Measurements from ENCODE around the gene IFT172.
A peak's percentile ranks its signal among the peaks of the same experiment; 100 is the strongest.
"Not testable (repeated sequence)": the region's sequence is repeated elsewhere in the genome, so short reads cannot be mapped to it uniquely, and the experiment has no call there.

The IFT172 gene, protein sequence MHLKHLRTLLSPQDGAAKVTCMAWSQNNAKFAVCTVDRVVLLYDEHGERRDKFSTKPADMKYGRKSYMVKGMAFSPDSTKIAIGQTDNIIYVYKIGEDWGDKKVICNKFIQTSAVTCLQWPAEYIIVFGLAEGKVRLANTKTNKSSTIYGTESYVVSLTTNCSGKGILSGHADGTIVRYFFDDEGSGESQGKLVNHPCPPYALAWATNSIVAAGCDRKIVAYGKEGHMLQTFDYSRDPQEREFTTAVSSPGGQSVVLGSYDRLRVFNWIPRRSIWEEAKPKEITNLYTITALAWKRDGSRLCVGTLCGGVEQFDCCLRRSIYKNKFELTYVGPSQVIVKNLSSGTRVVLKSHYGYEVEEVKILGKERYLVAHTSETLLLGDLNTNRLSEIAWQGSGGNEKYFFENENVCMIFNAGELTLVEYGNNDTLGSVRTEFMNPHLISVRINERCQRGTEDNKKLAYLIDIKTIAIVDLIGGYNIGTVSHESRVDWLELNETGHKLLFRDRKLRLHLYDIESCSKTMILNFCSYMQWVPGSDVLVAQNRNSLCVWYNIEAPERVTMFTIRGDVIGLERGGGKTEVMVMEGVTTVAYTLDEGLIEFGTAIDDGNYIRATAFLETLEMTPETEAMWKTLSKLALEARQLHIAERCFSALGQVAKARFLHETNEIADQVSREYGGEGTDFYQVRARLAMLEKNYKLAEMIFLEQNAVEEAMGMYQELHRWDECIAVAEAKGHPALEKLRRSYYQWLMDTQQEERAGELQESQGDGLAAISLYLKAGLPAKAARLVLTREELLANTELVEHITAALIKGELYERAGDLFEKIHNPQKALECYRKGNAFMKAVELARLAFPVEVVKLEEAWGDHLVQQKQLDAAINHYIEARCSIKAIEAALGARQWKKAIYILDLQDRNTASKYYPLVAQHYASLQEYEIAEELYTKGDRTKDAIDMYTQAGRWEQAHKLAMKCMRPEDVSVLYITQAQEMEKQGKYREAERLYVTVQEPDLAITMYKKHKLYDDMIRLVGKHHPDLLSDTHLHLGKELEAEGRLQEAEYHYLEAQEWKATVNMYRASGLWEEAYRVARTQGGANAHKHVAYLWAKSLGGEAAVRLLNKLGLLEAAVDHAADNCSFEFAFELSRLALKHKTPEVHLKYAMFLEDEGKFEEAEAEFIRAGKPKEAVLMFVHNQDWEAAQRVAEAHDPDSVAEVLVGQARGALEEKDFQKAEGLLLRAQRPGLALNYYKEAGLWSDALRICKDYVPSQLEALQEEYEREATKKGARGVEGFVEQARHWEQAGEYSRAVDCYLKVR (N-terminal part only)

DNA sequence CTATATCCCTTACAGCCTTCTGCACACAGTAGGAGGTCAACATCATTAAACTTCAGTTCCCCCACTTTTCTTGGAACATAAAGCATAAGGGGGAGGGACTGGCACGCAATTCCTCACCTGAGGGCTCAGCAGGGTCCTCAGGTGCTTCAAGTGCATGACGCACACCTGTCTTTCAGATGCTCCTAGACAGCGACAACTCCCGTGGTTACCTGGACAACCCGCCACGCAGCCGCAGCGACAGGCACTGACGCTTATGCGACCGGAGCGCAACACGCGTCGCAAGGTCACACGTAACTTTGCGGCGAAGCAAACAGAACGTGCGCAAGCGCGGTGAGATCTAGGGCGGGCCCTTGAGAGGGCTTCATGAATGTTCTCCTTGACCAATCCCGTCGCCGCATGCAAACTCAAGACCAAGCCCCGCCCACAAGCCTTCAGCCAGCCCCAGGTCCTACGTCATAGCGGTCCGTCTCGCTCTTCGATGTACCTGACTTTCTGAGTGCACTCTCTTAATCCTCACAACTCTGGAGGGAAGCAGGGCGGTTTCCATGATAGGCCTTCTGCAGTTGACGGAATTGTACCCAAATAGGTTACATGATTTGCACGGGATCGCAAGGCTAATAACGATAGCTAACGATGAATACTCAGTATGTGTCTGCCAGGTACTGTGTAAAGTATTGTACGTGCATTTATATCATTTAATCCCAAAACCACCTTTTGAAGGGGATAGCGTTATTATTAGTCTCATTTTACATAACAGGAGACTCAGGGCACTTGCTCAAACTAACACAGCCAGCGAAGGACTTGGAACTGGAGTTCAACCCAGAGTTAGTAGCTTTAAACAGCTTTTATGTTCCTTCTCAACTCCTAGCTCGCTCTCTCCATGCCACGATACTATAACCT, at the start of gene IFT172:
IFT172 (minus strand) TSS at position 246 of the 900 bp plus-strand sequence; CDS start at position 156, 90 bp downstream.
- DNase-seq = peak; percentile 97

DNA sequence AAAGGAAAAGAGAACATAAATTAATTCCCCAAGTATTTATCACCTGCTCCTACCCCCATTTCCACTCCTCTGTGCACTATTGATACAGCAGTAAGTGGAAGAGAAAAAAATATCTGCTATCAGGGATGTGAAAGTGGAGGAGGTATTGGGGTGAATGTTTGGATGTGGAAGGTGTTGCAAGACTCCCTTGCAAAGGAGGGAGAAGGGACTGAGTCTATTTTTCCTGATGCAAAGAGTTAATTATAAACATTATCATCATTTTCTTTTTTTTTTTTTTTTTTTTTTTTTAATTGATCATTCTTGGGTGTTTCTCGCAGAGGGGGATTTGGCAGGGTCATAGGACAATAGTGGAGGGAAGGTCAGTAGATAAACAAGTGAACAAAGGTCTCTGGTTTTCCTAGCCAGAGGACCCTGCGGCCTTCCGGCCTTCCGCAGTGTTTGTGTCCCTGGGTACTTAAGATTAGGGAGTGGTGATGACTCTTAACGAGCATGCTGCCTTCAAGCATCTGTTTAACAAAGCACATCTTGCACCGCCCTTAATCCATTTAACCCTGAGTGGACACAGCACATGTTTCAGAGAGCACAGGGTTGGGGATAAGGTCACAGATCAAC, 49.4 kb upstream of the IFT172 start:
- not testable (repeated sequence) for DNase-seq

DNA sequence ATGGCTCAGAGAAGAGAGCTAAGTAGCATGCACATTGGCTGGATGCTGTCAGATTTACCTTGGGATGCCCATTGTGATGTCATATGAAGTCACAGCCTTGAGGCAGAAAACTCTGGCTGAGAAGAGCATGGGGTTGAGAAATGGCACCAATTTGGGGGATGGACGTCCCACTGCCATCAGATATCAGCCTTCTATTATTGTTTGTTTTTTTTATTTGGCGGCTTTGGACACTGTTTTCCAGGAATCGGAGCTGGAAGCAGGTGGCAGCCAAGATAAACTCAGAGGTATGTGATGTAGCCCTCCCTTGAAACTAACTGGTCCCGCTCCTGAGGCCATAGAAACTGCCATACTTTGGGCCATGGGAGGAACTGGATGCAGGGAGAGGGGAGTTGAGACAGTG, 47.7 kb upstream of the IFT172 start:
- DNase-seq = no peak

DNA sequence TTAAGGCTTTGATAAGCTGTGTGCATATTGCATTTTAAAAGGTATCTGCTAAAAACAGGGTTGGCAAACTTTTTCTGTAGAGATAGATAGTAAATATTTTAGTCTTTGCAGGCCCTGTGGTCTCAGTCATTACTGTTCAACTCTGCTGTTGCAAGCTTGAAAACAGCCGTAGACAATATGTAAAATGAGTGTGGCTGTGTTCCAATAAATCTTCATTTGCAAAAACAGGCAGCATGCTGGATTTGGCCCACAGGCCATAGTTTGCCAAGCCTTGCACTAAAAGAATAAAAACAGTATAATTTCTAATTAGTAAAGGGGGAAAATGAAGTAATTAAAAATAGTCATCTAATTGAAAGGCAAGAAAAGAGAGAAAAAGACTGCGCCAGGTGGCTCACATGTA, 42.4 kb upstream of the IFT172 start:
- DNase-seq = no peak

DNA sequence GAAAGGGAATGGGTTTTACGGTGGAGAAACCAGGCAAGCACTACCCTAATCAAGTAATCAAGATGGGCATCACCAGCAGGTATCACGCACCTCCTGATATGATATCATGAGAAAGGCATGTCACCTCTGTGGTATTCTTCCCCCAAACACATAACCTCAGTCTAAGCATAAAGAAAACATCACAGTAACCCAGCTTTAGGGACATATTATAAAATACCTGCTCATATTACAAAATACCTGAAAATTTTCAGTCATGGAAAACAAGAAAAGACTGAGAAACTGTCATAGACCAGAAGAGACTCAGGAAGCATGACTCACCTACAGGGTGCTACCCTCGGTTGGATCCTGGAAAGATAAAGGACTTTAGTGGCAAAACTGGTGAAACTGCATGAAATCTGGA, 37.6 kb upstream of the IFT172 start:
- DNase-seq = no peak

DNA sequence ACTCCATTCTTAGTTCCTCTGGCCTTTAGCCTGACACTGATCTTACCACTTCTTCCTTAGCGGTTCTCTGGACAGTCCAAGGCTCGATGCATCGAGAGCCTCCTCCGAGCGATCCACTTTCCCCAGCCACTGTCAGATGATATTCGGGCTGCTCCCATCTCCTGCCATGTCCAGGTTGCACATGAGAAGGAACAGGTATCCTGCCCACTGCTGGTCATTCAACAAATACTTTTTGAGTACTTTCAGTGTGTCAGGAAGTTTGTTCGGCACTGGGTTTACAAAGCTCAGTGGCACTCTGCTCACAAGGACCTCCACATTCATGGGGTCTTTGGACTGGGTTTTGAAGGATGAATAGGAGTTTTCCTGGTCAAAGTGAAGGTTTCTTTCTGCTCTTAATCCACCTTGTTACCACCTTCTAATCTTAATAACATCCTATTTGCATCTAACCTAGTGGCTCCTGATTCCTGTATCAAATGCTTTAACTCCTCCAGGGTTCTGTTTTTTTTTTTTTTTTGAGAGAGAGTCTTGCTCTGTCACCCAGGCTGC, 32.9 kb upstream of the IFT172 start:
- no peak for DNase-seq

DNA sequence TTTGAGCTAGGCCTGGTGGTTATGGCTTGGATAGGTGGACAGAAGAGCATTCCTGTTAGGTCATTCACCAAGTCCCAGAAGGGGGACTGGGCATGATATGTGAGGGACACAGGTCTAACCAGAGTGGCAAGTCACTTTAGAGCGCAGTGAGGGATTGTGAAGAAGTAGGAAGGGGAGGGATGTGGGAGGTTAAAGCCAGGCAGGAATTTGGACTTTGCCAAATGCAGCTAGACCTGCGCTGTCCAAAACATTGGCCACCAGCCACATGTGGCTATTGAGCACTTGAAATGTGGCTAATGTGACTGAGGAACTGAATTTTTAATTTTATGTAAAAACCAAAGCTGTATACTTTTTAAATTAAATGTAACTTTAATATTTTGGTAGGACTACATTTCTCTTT, 30.8 kb upstream of the IFT172 start:
- DNase-seq = no peak

DNA sequence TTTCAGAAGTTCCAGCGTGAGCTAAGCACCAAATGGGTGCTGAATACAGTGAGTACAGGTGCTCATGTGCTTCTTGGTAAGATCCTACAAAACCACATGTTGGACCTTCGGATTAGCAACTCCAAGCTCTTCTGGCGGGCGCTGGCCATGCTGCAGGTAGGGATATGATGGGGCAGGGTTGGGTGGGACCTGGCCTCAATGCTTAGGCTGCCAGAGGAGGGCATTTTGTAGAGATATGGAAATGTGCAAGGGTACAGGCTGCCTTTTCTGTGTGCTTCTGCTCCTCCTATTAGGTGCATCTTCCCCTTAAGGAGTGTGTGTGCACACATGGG, 29.2 kb upstream of the IFT172 start:
- DNase-seq = no peak

DNA sequence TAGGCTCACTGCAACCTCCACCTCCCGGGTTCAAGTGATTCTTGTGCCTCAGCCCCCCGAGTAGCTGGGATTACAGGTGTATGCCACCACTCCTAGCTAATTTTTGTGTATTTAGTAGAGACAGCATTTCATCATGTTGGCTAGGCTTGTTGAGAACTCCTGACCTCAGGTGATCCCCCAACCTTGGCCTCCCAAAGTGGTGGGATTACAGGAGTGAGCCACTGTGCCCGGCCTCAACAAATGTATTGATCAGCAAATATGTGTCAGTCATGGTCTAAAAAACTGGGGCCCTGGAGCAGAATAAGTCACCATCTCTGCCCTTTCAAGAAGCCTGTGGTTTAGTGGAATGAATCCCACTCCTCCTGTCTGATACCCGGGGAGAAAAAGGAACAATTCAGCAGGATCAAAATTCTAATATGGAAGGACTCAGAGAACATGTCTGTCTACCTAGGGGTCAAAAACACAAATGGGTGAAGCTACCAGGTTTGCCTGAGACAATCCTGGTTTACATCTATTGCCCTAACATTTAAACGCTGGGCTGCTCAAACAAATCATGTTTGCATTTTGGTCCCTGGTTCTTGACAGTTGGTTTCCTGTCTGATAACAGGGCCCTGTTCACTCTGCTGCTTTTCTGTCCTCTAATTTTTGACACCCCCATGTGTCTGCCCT, 28.7 kb upstream of the IFT172 start:
- no peak for DNase-seq

DNA sequence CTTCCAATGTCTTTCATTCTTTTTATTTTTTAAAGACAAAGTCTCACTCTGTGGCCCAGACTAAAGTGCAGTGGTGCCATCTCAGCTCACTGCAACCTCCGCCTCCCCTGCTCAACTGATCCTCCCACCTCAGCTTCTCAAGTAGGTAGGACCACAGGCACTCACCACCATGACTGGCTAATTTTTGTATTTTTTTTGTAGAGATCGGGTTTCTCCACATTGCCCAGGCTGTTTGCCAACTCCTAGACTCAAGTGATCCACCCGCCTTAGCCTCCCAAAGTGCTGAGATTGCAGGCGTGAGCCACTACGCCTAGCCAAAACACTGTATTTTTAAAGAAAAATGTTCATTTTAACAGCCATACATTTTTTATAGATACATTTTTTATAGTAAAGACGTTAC, 19.8 kb upstream of the IFT172 start:
- DNase-seq = no peak

DNA sequence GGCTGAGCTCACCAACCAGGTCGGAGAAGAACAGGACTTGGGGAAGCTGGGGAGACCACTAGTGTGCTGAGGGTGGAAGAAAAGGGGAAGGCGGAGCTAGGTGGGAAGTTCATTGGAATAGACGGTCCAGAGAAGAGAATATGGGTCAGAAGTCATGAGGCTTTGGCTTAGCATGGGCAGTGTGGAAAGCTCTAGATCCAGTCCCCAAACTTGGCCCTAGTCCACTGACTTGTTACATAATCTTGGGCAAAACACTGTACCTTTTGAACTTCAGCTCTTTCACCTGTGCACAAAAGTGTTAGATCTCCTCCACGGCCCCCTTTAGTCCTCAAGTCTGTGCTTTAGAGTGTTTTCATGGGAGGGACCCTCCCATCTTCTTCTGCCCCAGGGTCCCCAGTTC, 17.8 kb upstream of the IFT172 start:
- DNase-seq = no peak

DNA sequence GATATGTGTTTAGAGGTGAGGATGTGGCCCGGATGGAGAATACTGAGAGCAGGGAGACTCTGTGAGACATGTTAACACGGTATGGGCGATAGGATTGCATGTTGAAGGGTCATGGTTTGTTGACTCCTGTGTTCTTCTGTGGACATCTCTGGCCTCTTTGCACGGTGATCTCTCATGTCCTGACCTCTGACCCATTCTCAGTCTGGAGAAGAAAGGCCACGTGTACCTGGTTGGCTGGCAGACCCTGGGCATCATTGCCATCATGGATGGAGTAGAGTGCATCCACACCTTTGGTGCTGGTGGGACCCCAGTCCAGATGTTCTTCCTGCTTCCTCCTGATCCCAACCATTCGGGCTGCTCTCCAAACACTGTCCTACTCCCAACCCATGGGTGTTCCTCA, 17.0 kb upstream of the IFT172 start:
- no peak for DNase-seq

DNA sequence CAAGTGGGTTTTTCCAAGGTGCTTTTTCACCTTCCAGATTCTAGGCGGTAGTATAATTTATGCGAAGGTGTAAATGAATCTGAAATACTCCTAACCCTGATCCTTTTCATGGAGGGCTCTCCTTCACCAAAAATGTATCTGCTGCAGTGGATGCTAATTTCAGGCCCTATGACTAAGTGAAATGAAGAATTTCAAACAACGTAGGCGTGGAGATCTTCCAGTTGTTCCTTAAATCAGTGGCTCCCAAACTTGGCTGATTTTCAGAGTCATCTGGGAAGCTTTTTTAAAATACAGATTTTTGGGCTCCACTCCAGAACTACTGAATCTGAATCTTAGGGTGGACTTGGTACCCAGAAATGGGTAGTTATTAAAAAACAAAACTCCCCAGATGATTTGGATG, 12.6 kb upstream of the IFT172 start:
- no peak for DNase-seq

DNA sequence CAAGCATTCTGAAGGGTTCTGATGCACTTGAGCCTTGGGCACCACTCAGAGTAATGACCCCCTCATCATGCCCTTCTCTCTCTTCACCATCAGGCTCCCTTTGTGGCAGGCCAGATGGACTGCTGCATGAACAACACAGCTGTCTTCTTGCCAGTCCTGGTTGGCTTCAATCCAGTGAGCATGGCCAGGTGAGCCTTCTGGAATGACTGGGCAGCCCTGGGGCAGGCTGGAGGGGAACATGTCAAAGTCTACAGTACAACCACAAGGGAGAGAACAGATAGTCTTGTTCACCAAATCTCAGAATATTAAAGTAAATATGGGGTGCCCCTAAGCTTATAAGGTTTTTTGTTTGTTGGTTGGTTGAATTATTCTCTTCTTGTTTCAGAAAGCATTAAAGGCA, 11.5 kb upstream of the IFT172 start:
- DNase-seq = no peak

DNA sequence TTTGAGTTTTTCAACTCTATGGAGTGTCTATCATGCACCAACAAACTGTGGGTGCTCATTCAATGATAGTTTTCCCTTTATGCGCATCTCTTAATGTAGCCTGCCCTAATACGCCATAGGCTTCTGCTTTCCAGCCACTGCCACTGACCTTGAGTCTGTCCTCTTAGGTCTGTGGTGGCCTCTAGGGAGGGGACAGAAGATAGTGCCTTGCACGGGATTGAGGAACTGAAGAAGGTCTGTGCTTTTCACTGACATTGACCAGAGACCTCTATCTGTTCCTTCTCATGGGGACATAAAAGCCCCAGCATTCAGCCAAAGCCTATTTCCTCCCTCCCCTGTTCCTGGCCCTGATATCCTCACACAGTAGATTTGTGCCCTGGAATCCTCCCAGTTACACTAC, 9.4 kb upstream of the IFT172 start:
- no peak for DNase-seq

DNA sequence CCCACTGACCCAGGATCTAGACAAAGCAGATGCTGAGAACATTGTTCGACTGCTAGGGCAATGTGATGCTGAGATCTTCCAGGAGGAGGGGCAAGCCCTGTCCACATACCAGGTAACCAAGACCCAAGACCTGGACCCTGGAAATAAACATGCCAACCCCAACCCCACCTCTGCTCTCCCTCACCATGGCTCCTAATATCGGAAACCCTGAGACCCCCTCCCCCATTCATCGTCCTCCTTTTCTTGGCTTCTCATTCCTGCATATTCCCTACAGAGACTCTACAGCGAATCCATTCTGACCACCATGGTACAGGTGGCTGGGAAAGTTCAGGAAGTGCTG, 7.7 kb upstream of the IFT172 start:
- DNase-seq = no peak

DNA sequence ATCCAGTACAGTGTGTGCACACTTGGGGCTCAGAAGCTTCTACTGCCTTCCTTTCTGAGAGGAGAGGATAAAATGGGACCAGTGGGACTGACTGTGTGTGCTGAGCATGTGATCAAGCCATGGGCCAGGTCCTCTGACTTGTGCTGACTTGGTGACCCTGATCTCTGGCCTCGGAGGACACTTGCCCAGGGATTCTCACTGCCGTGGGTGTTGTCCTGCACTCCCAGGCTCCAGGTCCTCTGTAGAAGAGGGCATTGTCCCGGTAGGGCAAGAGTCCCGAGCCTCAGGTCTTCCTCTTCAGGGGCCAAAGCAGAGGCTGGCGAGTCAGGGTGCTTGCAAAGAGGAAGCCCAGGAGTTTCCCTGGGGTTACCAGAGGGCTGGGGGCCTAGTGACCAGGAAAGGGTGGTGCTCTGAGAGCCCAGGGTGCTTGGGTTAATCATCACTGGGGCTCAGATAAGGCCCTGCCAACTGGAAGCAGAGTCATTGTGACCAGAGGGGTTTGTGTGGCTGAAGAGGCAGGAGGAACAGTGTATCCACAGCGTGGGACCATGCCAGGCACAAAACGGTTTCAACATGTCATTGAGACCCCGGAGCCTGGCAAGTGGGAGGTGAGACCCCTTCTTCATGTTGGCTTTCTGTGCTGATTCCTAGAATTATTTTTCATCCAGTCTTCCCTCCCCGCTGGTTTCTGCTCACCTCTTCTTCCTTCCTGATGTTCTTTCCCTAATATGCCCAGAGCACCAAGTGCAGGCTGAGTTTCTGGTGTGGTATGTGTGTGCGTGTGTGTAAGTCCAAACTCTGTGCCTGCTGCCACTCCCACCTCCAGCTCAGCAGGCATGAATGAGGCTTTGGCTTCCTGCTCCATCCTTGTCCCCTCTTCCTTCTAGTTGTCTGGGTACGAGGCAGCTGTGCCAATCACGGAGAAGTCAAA, 7.1 kb upstream of the IFT172 start, which contains the start of gene GCKR:
GCKR (plus strand) TSS at position 483 of the 931 bp plus-strand sequence; CDS start at position 549, 66 bp downstream.
- no peak for DNase-seq

DNA sequence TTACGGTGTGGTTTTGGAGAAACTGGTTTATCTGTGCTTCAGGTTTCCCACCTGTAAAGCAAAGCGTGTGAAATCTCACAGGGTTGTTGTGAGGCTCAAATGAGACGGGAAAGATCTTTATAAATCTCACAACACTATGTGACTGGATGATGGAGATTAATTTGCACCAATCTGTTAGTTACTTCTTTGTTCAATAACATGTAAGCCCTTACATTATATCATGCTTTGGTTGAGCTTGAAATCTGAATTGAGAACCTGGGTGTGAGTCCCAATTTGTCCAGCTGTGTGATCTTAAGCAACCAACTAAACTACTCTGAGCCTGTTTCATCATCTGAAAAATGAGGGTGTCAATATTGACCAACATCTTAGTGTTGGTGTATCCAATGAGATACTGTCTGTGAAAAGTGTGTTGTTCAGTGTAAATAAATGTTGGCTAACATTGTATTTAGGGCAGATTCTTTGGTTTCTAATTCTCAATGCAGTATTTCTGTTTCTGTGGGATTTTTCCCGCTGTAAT, 6.4 kb upstream of the IFT172 start:
- no peak for DNase-seq

DNA sequence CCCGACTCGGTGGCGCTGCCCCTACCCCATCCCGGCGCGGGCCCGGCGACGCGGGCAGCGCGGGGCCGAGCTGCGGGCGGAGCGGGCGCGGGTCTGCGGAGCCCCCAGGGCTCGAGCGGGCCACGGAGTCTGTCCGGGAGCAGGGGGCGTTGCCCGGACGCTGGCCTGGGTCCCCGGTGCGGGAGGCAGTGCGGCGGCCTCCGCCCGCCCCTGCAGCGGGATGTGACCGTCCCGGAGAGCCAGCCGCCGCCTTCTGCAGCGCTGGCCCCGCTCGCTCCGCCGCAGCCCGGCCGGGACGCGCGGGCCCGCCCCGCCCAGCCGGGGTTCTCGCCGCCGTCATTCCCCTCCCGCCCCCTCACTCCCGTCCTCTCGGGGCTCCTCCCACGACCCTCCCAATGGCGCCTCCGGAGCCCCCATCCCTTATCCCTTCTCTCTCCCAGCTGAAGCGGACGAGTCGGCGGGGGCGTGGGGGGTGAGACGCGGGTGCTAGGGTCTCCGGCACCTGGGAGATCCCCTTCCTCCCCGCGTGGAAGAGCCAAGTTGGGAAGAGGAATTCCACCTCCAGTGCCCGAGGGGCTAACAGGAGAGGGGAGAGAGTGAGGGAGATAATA, 5.5 kb upstream of the IFT172 start, which contains the start of gene FNDC4:
FNDC4 (minus strand) TSS at position 257 of the 611 bp plus-strand sequence. CDS start 521 bp downstream, outside the sequence.
- DNase-seq = no peak

All from midbrain (tissue), 1 donor.